CD1c-positive myeloid dendritic cell (primary cell): ENCODE data around the gene PDE4DIP.
"Not testable (repeated sequence)": the region's sequence is repeated elsewhere in the genome, so short reads cannot be mapped to it uniquely, and the experiment has no call there.

Experiments used
- DNase-seq: peaks from one replicate; pipeline ENCODE4 v3.0.0-alpha.2; 2016; ENCODE audit errors: extremely low spot score

The PDE4DIP gene

GRCh38 chr1:148975866-148976537 is 131.8 kb downstream of the PDE4DIP start:
- peak; percentile 62 for DNase-seq

DNA sequence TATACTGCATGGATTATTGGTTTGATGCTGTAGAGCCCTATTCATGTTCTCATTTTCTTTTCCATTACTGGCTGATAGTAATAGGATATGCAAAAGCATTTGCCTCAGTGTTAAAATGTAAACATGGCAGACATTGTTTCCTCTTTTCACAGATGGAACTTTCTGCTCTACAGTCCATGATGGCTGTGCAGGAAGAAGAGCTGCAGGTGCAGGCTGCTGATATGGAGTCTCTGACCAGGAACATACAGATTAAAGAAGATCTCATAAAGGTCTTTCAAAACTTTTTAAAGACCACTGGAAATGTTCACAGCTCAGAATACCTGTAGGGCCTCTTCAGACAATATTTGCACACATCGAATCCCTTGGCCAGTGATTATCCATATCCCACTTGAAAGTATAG is 133.6 kb downstream of the PDE4DIP start:
- DNase-seq: not testable (repeated sequence)

DNA sequence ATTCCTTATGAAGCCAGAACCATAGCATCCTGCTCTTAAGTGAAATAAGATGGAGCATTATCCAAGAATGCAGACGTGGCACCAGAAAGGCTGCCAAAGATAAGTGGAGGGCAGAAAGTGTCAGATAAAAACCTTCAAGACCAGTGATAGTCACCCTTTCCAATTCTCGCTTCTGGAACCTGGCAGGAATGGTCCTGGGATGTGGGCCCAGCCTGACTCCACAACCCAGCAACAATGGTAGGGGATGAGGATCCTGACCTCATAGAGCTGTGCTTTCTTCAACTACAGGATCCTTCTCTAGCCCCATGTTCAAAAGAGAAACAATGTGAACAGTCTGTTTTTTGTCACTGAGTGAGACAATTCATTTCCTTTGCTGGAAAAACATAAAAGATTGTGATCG is 145.2 kb downstream of the PDE4DIP start:
- DNase-seq: not testable (repeated sequence)

GRCh38 chr1:148990233-148990788 is 146.1 kb downstream of the PDE4DIP start:
- DNase-seq: not testable (repeated sequence)

DNA sequence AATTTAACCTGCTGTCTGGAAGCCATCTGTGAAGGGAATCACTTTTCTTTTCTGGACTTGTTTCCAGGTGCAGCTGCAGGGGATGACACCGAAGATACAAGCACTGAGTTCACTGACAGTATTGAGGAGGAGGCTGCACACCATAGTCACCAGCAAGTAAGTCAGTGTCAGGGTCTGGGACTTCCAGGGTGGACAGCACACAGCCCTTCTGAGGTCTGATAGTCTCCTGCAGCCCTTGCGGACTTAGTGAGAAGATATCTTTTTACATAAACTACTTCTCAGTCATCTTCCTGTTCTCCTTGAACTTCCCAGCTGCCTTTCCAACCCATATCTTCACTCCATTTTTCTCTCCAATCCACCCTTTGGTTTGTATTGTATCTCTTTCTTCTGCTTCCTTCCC is 147.6 kb downstream of the PDE4DIP start:
- not testable (repeated sequence) for DNase-seq

DNA sequence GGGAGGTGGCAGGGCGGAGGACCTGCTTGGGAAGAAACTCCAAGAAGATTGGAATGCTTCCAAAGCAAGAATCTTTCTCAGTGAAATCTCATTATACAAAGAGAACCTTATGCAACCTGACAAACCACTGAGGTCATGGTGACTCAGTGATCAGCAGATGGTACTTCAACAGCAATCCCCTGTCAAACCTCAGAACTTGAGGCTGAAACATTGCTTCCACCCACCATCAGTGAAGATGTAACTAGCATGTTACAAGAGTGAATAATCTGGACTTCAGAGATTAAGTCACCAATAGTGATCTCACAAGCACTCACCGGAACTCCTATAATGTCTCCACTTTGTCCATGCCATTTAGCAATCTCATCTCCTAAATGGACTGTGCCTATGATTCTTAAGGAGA is 148.1 kb downstream of the PDE4DIP start:
- DNase-seq: not testable (repeated sequence)

DNA sequence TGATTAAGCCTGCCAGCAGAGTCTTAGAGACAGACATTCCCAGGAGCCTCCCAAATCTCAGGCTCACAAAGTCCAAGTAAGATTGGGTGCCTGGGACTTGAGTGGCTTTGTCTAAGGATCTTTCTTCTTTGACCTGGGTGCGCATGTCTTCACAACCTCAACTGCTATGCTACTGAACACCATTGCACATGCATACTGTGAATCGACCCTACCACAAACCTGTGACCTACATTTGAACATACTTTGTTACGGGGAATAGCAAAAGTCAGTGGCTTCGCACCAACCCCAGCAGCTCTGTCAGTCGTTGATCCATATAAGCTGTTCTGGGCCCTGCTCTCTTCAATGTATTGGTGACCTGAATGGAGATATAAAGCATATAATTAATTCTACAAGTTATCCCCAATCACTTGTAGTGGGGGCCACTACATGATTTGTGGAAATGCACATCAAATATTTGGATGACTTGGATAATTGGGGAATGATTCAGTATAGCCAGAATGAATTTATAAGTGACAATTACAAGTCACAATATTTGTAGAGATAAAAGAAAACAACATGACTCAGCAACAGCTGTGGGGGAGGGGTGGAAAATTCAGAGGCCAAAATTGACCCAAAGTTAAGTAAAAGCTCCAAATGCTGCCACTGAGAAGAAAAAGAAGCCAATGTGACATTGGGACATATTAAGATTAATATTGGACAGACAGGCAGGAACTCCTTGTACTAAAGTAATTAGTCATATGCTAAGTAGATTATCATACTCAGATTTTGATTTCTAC is 152.4 kb downstream of the PDE4DIP start:
- not testable (repeated sequence) for DNase-seq

GRCh38 chr1:148997405-148997804 is 153.2 kb downstream of the PDE4DIP start:
- not testable (repeated sequence) for DNase-seq

- not testable (repeated sequence) for DNase-seq
Measured at GRCh38 chr1:149002664-149003063, 158.4 kb downstream of the PDE4DIP start.

- not testable (repeated sequence) for DNase-seq
Measured at GRCh38 chr1:149008326-149008725, 164.1 kb downstream of the PDE4DIP start.

DNA sequence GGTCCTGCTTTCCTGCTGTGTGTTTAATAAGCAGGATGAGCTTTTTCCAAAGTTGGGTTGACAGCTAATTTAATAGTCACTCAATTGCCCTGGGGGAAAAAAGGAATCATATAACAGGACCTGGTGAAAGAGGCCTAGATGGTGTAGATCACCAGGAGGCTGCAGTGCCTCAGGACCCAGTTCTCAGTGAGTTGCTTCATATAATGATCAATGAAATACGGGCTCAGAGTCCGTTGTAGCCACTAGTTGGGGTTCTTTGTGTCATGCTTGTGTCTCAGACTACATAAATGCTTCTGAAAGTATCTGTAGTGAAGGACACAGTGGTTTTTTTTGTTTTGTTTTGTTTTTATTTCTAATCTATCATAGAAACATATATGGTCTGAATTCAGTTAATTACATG is 164.5 kb downstream of the PDE4DIP start:
- not testable (repeated sequence) for DNase-seq

- not testable (repeated sequence) for DNase-seq
Measured at GRCh38 chr1:149009761-149010160, 165.5 kb downstream of the PDE4DIP start.

DNA sequence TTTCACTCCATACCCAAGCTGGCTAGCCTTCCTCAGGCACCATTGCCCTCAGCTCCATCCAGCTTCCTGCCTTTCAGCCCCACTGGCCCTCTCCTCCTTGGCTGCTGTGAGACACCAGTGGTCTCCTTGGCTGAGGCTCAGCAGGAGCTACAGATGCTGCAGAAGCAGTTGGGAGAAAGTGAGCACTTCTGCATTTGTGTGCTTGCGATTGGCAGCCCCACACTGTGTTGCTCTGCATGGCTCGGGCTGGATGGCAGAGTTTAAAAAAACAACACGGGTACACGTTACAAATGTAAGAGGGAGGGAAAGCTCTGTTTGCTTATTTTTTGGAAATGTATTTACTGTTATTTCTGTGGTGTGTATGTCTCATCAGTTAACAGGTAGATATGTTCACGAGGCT is 168.4 kb downstream of the PDE4DIP start:
- DNase-seq: not testable (repeated sequence)

GRCh38 chr1:149013513-149013912 is 169.3 kb downstream of the PDE4DIP start:
- not testable (repeated sequence) for DNase-seq

DNA sequence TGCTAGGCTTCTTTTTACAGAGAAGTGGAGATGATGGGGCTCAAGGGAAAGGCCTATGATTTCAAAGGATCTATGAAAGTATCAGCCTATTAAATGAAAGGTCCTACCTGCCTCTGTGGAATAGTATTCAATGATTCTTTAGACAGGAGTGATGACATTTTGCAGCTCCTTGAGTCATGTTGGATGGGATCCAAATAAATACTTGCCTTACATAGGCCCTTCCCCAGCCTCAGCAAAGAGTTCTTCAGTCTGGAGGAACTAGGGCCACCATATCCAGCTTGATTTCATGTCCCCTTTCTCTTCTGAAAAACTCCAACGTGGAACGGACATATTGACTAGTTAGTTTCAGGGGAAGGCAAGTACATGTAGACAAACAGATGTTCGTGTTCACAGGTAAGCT is 171.3 kb downstream of the PDE4DIP start:
- DNase-seq: not testable (repeated sequence)

DNA sequence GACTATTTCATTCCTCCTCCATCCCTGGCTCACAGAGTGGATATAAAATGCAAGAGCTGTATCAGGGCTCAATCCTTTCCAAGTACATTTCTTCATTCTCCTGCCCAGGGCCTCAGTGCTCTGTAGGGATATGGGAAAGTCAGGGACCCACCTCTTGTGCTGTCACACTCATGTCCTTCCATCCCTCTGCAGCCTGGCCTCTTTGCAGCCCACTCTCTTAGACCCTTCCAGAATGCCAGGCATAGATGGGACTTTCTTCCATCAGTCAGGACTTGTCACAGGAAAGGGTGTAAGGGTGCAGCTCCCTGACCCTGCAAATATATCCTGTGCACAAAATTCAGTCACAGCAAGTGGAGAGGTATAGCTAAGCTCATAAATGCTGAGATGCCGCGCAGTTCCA is 172.4 kb downstream of the PDE4DIP start:
- DNase-seq: not testable (repeated sequence)

DNA sequence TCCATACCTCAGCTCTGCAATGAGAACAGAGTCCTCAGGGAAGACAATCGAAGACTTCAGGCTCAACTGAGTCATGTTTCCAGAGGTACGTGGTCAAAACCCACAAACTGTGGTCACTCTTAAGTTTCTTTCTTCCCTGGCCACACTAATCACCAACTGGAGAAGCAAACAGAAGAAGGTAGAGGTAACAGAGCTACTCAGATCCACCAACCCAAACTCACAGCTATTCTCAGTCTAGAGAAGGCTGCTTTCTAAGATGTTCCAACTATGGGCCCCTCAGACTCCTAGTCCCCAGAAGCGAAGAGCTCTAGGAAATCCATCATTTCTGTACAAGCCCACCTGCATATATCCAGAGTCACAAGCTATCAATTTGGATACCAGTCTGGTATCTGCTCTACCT is 174.3 kb downstream of the PDE4DIP start:
- not testable (repeated sequence) for DNase-seq

DNA sequence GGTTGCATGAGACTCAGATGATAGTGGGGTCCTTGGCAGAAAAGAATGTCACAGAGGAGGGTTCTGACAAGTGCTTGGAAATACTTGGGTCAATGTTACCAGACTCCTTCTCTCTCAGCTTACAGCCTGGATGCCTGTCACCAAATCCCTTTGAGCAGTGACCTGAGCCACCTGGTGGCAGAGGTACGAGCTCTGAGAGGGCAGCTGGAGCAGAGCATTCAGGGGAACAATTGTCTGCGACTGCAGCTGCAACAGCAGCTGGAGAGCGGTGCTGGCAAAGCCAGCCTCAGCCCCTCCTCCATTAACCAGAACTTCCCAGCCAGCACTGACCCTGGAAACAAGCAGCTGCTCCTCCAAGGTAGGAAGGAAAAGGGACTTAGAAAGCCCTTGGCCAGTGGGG is 180.1 kb downstream of the PDE4DIP start:
- not testable (repeated sequence) for DNase-seq

- DNase-seq: not testable (repeated sequence)
Measured at GRCh38 chr1:149033916-149034315, 189.7 kb downstream of the PDE4DIP start.

DNA sequence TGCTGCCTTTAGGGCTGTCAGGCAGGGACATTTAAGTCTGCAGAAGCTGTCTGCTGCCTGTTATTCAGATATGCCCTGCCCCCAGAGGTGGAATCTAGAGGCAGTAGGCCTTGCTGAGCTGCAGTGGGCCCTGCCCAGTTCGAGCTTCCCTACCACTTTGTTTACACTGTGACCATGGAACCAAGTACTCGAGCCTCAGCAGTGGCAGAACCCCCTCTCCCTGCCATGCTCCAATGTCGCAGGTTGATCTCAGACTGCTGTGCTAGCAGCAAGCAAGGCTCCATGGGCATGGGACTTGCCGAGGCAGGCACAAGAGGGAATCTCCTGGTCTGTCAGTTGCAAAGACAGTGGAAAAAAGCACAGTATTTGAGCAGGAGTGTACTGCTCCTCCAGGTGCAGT is 198.8 kb downstream of the PDE4DIP start:
- not testable (repeated sequence) for DNase-seq

- DNase-seq: not testable (repeated sequence)
Measured at GRCh38 chr1:149064611-149065010, 220.4 kb downstream of the PDE4DIP start.

DNA sequence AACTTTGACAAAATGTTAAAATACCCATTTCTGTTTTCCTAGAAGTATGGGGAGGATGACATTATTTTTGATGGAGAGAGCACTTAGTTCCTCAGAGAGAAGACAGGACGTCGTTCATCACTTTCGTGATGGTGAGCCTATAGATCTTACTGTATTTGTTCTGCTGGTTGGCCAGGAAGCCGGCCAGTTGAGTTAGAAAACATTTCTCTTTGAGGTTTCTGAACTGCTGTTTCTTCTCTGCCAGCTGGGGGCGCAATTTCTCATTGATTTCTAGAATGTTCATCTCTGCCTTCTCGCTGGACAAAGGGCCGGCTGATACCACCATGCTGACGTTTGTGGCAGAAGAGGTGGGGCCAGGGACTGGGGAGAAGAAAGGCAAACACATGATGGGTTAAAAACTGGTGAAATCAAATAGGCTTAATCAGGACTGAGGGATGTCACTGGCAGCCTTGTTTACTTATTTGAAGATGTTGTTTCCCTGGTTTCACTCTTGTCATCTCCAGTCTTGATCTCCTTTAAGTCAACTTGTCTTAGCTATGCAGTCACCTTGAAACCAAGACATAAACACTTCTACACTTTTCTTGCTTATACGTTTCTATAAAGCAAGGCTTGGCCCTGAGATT is 231.4 kb downstream of the PDE4DIP start:
- not testable (repeated sequence) for DNase-seq
